Right lobe of liver (tissue), 6 donors: ENCODE results near the gene NBL1. TPM values are rescaled to one million over a fixed set of nuclear protein-coding genes. Genes with fewer than 3 reads are reported as not detected.

Experiments
- ATAC-seq, 4 donors: fragments of 200-7000 bp; cut with Tn5 transposase; one replicate each; pipeline ENCODE4 v1.9.1; 2020; ENCODE audit warnings: mild to moderate bottlenecking in 4 of 4, moderate library complexity in 4 of 4
- DNase-seq, 3 donors: peaks; one replicate each; pipeline ENCODE4 v3.0.0-alpha.2; 2020
- H3K27ac ChIP-seq, 3 donors: fragments of 200-600 bp; one replicate each; pipeline ENCODE4 v1.8.0; 2022
- H3K27me3 ChIP-seq, 2 donors: fragments of 200-600 bp; one replicate each; pipeline ENCODE4 v1.8.0; 2022
- H3K36me3 ChIP-seq, 4 donors: fragments of 200-600 bp; sonication (generic) in 1 of 4; one replicate each; pipeline versions ENCODE4 v1.5.1 to v1.8.0; 2017 to 2022; ENCODE audit warnings: control low read depth in 1 of 4
- H3K4me1 ChIP-seq, 4 donors: fragments of 200-600 bp; sonication (generic) in 1 of 4; one replicate each; pipeline versions ENCODE4 v1.5.1 to v1.8.0; 2017 to 2022; ENCODE audit warnings: control low read depth in 1 of 4
- H3K4me3 ChIP-seq, 3 donors: fragments of 200-600 bp; one replicate each; pipeline ENCODE4 v1.8.0; 2022
- H3K9me3 ChIP-seq, 4 donors: fragments of 200-600 bp; sonication (generic) in 1 of 4; one replicate each; pipeline versions ENCODE4 v1.5.1 to v1.8.0; 2017 to 2022; ENCODE audit warnings: control low read depth in 1 of 4
- CTCF ChIP-seq, 4 donors: fragments of 200-600 bp in 3 of 4; fragments of 450-650 bp in 1 of 4; IDR thresholded peaks; one replicate each; pipeline versions ENCODE4 v1.5.1 to v1.8.0; 2016 to 2022; ENCODE audit warnings: antibody characterized with exemption in 4 of 4, mild to moderate bottlenecking in 2 of 4
- POLR2A ChIP-seq: fragments of 450-650 bp; IDR thresholded peaks from one replicate; pipeline ENCODE4 v1.6.1; 2017; ENCODE audit warnings: antibody characterized with exemption, mild to moderate bottlenecking
- WGBS: methylation state at CpG from one replicate; pipeline ENCODE4 v1.1.6; 2018; ENCODE audit warnings: low coverage, low lambda C conversion rate; ENCODE audit not compliant: insufficient coverage; ENCODE audit errors: missing lambda C conversion rate; 5-methylcytosine and 5-hydroxymethylcytosine counted together
- intact Hi-C, 2 donors: fragments of 100-400 bp; cut with DNase I; formaldehyde crosslinking; loops; one replicate each; pipeline versions ENCODE4 v1.11.2 to v1.14.1; 2022
- total RNA-seq, 6 experiments: library from RNA; depleted of rRNA in 2 of 6; stranded (reverse); fragments of >200 nt in 2 of 6; fragmentation: NEBNext Ultra II Directional in 3 of 6; extraction: Animal tissue kit (Norgen Biotek cat#: 25700) in 3 of 6; gene quantifications; one replicate each; pipeline versions ENCODE4 v1.1.0 to v1.2.4, GENCODE V29; 2016 to 2023
- donor health status: DM: no; HTN: yes; CAD: no.
- donor health status: DM: no; HTN: no; CAD: no.
- donor health status: DM: no; HTN: no; CAD: no.
- donor health status: DM: no; HTN: yes; CAD: no.
- donor health status: DM: no; HTN: yes; CAD: no.

Gene NBL1
- total RNA-seq, 6 experiments from 2014 or later: 2.2 to 5.7 (median 3.4) TPM

GRCh38 chr1:19688041-19688842 lies 44.1 kb downstream of the NBL1 start:
- H3K27ac ChIP-seq: no peak overlapping the region
- TF ChIP-seq CTCF (IDR thresholded peaks at IDR 0.05): no peak
- no peak for TF ChIP-seq POLR2A
- WGBS: 76% methylated on average over 5 of the region's 19 CpGs
- ATAC-seq (peak in 3 of 4 donors; percentile 19 to 35 (median 28)), DNase-seq (no peak)
- no peak overlapping the region for H3K4me3 ChIP-seq
- no peaks in the 10 kb centered on the region for H3K27me3 ChIP-seq
- H3K36me3 ChIP-seq: peaks cover 0 to 2% (median under 1%) of the 10 kb centered on the region in 4 donors
- H3K9me3 ChIP-seq: no peaks in the 10 kb centered on the region
- intact Hi-C loops: no loop called here
- no peaks in the 10 kb centered on the region for H3K4me1 ChIP-seq

DNA sequence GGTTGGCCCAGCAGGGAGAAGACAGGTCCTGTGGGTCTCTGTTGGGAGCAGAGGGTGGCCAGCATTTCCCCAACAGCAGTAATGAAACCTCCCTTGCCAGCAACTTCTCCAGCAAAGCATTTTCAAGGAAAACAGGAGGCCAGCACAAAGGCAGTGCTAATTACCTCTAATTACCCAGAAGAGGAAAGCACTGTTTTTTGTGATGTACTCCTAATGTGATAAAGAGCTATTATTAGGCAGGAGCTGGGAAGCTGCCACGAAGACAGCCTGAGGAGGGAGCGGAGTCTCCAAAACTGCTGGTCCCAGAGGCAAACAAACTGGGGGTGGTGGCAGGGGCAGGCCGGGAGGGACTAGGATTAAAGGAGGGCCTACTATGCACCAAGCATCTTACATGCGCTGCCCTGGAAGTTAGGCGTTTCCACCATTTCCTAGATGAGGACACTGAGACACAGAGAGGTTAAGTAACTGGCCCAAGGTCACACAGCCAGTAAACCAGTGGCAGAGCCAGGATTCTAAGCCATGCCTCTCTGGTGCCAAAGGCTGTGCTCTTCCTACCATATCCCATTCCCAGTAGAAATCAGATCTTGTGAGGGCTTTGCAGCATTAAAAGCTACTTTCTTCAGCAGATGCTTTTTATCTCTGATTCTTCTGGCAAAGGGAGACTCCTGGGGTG lies 45.1 kb downstream of the NBL1 start:
- Histone ChIP-seq H3K27ac (no peak overlapping the region), H3K4me3 (no peak overlapping the region), H3K36me3 (peaks cover 0 to 7% (median 2%) of the 10 kb centered on the region in 4 donors), H3K9me3 (no peaks in the 10 kb centered on the region), H3K27me3 (no peaks in the 10 kb centered on the region), H3K4me1 (no peaks in the 10 kb centered on the region)
- ATAC-seq: no peak
- DNase-seq: no peak
- TF ChIP-seq POLR2A: no peak
- TF ChIP-seq CTCF (IDR thresholded peaks at IDR 0.05): no peak
- 85% methylated on average over 3 of the region's 5 CpGs for WGBS
- intact Hi-C loops: no loop called here

- no peak overlapping the region for H3K4me3 ChIP-seq
- H3K27me3 ChIP-seq: no peaks in the 10 kb centered on the region
- WGBS: 100% methylated on average over 2 of the region's 3 CpGs
- H3K4me1 ChIP-seq: no peaks in the 10 kb centered on the region
- ATAC-seq: no peak
- H3K9me3 ChIP-seq: no peaks in the 10 kb centered on the region
- no peak overlapping the region for H3K27ac ChIP-seq
- intact Hi-C loops: no loop called here
- TF ChIP-seq CTCF (IDR thresholded peaks at IDR 0.05) (no peak), POLR2A (no peak)
- no peak for DNase-seq
- peaks cover 0 to 9% (median 2%) of the 10 kb centered on the region in 4 donors for H3K36me3 ChIP-seq
Measured at GRCh38 chr1:19689856-19690255, 45.7 kb downstream of the NBL1 start.

DNA sequence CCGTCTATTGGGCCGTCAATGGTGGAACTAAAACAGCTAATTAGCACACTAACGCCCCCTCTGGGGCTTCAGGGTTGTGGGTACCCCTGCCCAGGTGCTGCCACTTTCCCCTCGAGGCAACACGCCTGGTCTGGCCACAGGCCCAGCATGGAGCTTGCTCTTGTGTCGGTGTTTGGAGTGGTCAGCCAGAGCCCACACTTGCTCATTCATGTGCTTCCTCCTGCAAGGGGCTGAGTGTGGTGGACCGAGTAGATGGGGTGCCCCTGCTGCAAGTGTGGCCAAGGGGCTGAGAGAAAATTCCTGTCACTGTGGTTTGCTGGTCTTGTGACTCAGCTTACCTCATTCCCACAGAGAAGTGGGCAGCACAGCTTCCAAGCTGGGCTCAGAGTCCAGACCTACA lies 46.2 kb downstream of the NBL1 start:
- H3K27ac ChIP-seq: no peak overlapping the region
- intact Hi-C loops: no loop called here
- no peak overlapping the region for H3K4me3 ChIP-seq
- no peaks in the 10 kb centered on the region for H3K9me3 ChIP-seq
- H3K36me3 ChIP-seq: peaks cover 0 to 11% (median 2%) of the 10 kb centered on the region in 4 donors
- no peaks in the 10 kb centered on the region for H3K4me1 ChIP-seq
- WGBS: 92% methylated on average over 2 of the region's 7 CpGs
- no peak for DNase-seq
- no peaks in the 10 kb centered on the region for H3K27me3 ChIP-seq
- no peak for ATAC-seq
- no peak for TF ChIP-seq POLR2A
- no peak for TF ChIP-seq CTCF (IDR thresholded peaks at IDR 0.05)
